Right lobe of liver (tissue), 6 donors: Measurements from ENCODE around the gene ITPR2. TPM values are rescaled to one million over a fixed set of nuclear protein-coding genes. Genes with fewer than 3 reads are reported as not detected.

Experiments
- ATAC-seq, 4 donors: fragments of 200-7000 bp; cut with Tn5 transposase; one replicate each; pipeline ENCODE4 v1.9.1; 2020; ENCODE audit warnings: mild to moderate bottlenecking in 4 of 4, moderate library complexity in 4 of 4
- DNase-seq, 3 donors: peaks; one replicate each; pipeline ENCODE4 v3.0.0-alpha.2; 2020
- H3K27ac ChIP-seq, 3 donors: fragments of 200-600 bp; one replicate each; pipeline ENCODE4 v1.8.0; 2022
- H3K27me3 ChIP-seq, 2 donors: fragments of 200-600 bp; one replicate each; pipeline ENCODE4 v1.8.0; 2022
- H3K36me3 ChIP-seq, 4 donors: fragments of 200-600 bp; sonication (generic) in 1 of 4; one replicate each; pipeline versions ENCODE4 v1.5.1 to v1.8.0; 2017 to 2022; ENCODE audit warnings: control low read depth in 1 of 4
- H3K4me1 ChIP-seq, 4 donors: fragments of 200-600 bp; sonication (generic) in 1 of 4; one replicate each; pipeline versions ENCODE4 v1.5.1 to v1.8.0; 2017 to 2022; ENCODE audit warnings: control low read depth in 1 of 4
- H3K4me3 ChIP-seq, 3 donors: fragments of 200-600 bp; one replicate each; pipeline ENCODE4 v1.8.0; 2022
- H3K9me3 ChIP-seq, 4 donors: fragments of 200-600 bp; sonication (generic) in 1 of 4; one replicate each; pipeline versions ENCODE4 v1.5.1 to v1.8.0; 2017 to 2022; ENCODE audit warnings: control low read depth in 1 of 4
- CTCF ChIP-seq, 4 donors: fragments of 200-600 bp in 3 of 4; fragments of 450-650 bp in 1 of 4; IDR thresholded peaks; one replicate each; pipeline versions ENCODE4 v1.5.1 to v1.8.0; 2016 to 2022; ENCODE audit warnings: antibody characterized with exemption in 4 of 4, mild to moderate bottlenecking in 2 of 4
- POLR2A ChIP-seq: fragments of 450-650 bp; IDR thresholded peaks from one replicate; pipeline ENCODE4 v1.6.1; 2017; ENCODE audit warnings: antibody characterized with exemption, mild to moderate bottlenecking
- WGBS: methylation state at CpG from one replicate; pipeline ENCODE4 v1.1.6; 2018; ENCODE audit warnings: low coverage, low lambda C conversion rate; ENCODE audit not compliant: insufficient coverage; ENCODE audit errors: missing lambda C conversion rate; 5-methylcytosine and 5-hydroxymethylcytosine counted together
- intact Hi-C, 2 donors: fragments of 100-400 bp; cut with DNase I; formaldehyde crosslinking; loops; one replicate each; pipeline versions ENCODE4 v1.11.2 to v1.14.1; 2022
- total RNA-seq, 6 experiments: library from RNA; depleted of rRNA in 2 of 6; stranded (reverse); fragments of >200 nt in 2 of 6; fragmentation: NEBNext Ultra II Directional in 3 of 6; extraction: Animal tissue kit (Norgen Biotek cat#: 25700) in 3 of 6; gene quantifications; one replicate each; pipeline versions ENCODE4 v1.1.0 to v1.2.4, GENCODE V29; 2016 to 2023
- donor health status: DM: no; HTN: yes; CAD: no.
- donor health status: DM: no; HTN: no; CAD: no.
- donor health status: DM: no; HTN: no; CAD: no.
- donor health status: DM: no; HTN: yes; CAD: no.
- donor health status: DM: no; HTN: yes; CAD: no.

The ITPR2 gene
- total RNA-seq, 6 experiments from 2014 or later, result 39.3 to 114 (median 57.2) TPM

- Histone ChIP-seq H3K9me3 (no peaks in the 10 kb centered on the region), H3K4me3 (no peak overlapping the region), H3K27me3 (no peaks in the 10 kb centered on the region), H3K36me3 (peaks cover 0 to 1% (median under 1%) of the 10 kb centered on the region in 4 donors), H3K27ac (no peak overlapping the region), H3K4me1 (peaks cover 0 to 36% (median 11%) of the 10 kb centered on the region in 4 donors)
- ATAC-seq, result no peak
- TF ChIP-seq CTCF (IDR thresholded peaks at IDR 0.05) (no peak), POLR2A (no peak)
- intact Hi-C loops, result no loop called here
- WGBS, result 96% methylated on average over 3 of the region's 6 CpGs
- DNase-seq, result no peak
Measured at GRCh38 chr12:26632756-26633155, 200.2 kb downstream of the ITPR2 start.

GRCh38 chr12:26631846-26632245, 201.1 kb downstream of the ITPR2 start:
- Histone ChIP-seq H3K36me3 (peaks cover 0 to 10% (median 3%) of the 10 kb centered on the region in 4 donors), H3K27ac (no peak overlapping the region), H3K9me3 (no peaks in the 10 kb centered on the region), H3K27me3 (no peaks in the 10 kb centered on the region), H3K4me1 (peaks cover 0 to 31% (median 11%) of the 10 kb centered on the region in 4 donors), H3K4me3 (no peak overlapping the region)
- DNase-seq, result no peak
- no peak for ATAC-seq
- 72% methylated on average over 5 of the region's 6 CpGs for WGBS
- intact Hi-C loops, result no loop called here
- TF ChIP-seq CTCF (IDR thresholded peaks at IDR 0.05), result no peak
- TF ChIP-seq POLR2A, result no peak

- DNase-seq (peak in 1 of 3 donors; percentile 71), ATAC-seq (peak; percentile 79 to 92 (median 82))
- Histone ChIP-seq H3K27ac (peak overlapping the region; percentile 63 to 69 (median 64)), H3K4me3 (peak overlapping the region; percentile 7 to 44 (median 36)), H3K27me3 (no peaks in the 10 kb centered on the region), H3K36me3 (peaks cover 0 to 22% (median 3%) of the 10 kb centered on the region in 4 donors), H3K9me3 (no peaks in the 10 kb centered on the region), H3K4me1 (peaks cover 0 to 31% (median 11%) of the 10 kb centered on the region in 4 donors)
- no peak for TF ChIP-seq POLR2A
- TF ChIP-seq CTCF (IDR thresholded peaks at IDR 0.05), result no peak
- WGBS, result 35% methylated on average over 10 of the region's 10 CpGs
- intact Hi-C loops, result no loop called here
Measured at GRCh38 chr12:26630546-26631027, 202.4 kb downstream of the ITPR2 start.

GRCh38 chr12:26629864-26630263, 203.1 kb downstream of the ITPR2 start:
- peak; percentile 28 to 66 (median 60) for ATAC-seq
- H3K4me3 ChIP-seq, result peak overlapping the region; percentile 7 to 44 (median 36)
- peak; percentile 41 to 59 (median 48) for TF ChIP-seq CTCF (IDR thresholded peaks at IDR 0.05)
- no peak for TF ChIP-seq POLR2A
- H3K4me1 ChIP-seq, result peaks cover 0 to 31% (median 11%) of the 10 kb centered on the region in 4 donors
- H3K27ac ChIP-seq, result peak overlapping the region; percentile 63 to 69 (median 64)
- intact Hi-C loops, result no loop called here
- peaks cover 0 to 24% (median 3%) of the 10 kb centered on the region in 4 donors for H3K36me3 ChIP-seq
- 12% methylated on average over 1 of the region's 1 CpG for WGBS
- H3K9me3 ChIP-seq, result no peaks in the 10 kb centered on the region
- no peak for DNase-seq
- H3K27me3 ChIP-seq, result no peaks in the 10 kb centered on the region
